DMS114 treated with DMSO at 0.1 percent for 48 hours (cell line): ENCODE results near the gene COL6A2.
"Not testable (repeated sequence)": the region's sequence is repeated elsewhere in the genome, so short reads cannot be mapped to it uniquely, and the experiment has no call there.

Experiments
- DNase-seq: peaks from one replicate; lab custom pipeline; 2025; ENCODE audit not compliant: unreplicated experiment; lab: John Stamatoyannopoulos, UW

The COL6A2 gene

GRCh38 chr21:46092811-46093667 is 4.9 kb upstream of the COL6A2 start:
- no peak for DNase-seq

GRCh38 chr21:46093668-46094400 is 4.1 kb upstream of the COL6A2 start:
- DNase-seq, result no peak

GRCh38 chr21:46094401-46095082 is 3.4 kb upstream of the COL6A2 start:
- DNase-seq, result no peak

- DNase-seq, result no peak
These were observed 2.7 kb upstream of the COL6A2 start for GRCh38 chr21:46095083-46095719.

- no peak for DNase-seq
These were observed 1.9 kb upstream of the COL6A2 start for GRCh38 chr21:46095814-46096595.

GRCh38 chr21:46096596-46097335 is 1.1 kb upstream of the COL6A2 start:
- DNase-seq, result no peak

GRCh38 chr21:46098303-46099141 is 610 bp downstream of the COL6A2 start:
- DNase-seq, result no peak

- no peak for DNase-seq
These were observed 1.6 kb downstream of the COL6A2 start for GRCh38 chr21:46099476-46099875.

- DNase-seq, result no peak
These were observed 2.1 kb downstream of the COL6A2 start for GRCh38 chr21:46100020-46100419.

GRCh38 chr21:46100426-46100825 is 2.5 kb downstream of the COL6A2 start:
- DNase-seq, result no peak

GRCh38 chr21:46100906-46101305 is 3.0 kb downstream of the COL6A2 start:
- DNase-seq, result no peak

- DNase-seq, result no peak
These were observed 6.2 kb downstream of the COL6A2 start for GRCh38 chr21:46104104-46104503.

GRCh38 chr21:46107376-46107775 is 9.5 kb downstream of the COL6A2 start:
- not testable (repeated sequence) for DNase-seq

- no peak for DNase-seq
These were observed 11.0 kb downstream of the COL6A2 start for GRCh38 chr21:46108827-46109312.

GRCh38 chr21:46109313-46110221 is 11.7 kb downstream of the COL6A2 start:
- DNase-seq, result no peak

- DNase-seq, result no peak
These were observed 12.7 kb downstream of the COL6A2 start for GRCh38 chr21:46110499-46111192.

- DNase-seq, result no peak
These were observed 13.3 kb downstream of the COL6A2 start for GRCh38 chr21:46111193-46111571.
